HepG2 (cell line): ENCODE data around the gene MED28. TPM values are rescaled to one million over a fixed set of nuclear protein-coding genes. Genes with fewer than 3 reads are reported as not detected.

Experiments
- ELF1 ChIP-seq: sonication (generic); formaldehyde crosslinking; IDR thresholded peaks from 2 replicates; pipeline ENCODE4 v1.4.0; 2020; ENCODE audit warnings: missing genetic modification reagents
- GTF2F1 ChIP-seq: fragments of 150-350 bp; IDR thresholded peaks from 2 replicates; pipeline ENCODE4 v1.6.1; 2014; ENCODE audit warnings: low read length
- HES4 ChIP-seq: sonication (generic); formaldehyde crosslinking; IDR thresholded peaks from 2 replicates; pipeline ENCODE4 v1.9.0; 2021; ENCODE audit warnings: mild to moderate bottlenecking, missing genetic modification reagents, borderline replicate concordance
- KDM2A ChIP-seq: sonication (generic); formaldehyde crosslinking; IDR thresholded peaks from 2 replicates; pipeline ENCODE4 v1.4.0; 2020; ENCODE audit warnings: low read depth, missing genetic modification reagents, borderline replicate concordance
- NCOA2 ChIP-seq: sonication (generic); formaldehyde crosslinking; IDR thresholded peaks from 2 replicates; pipeline ENCODE4 v1.8.0; 2022; ENCODE audit warnings: inconsistent platforms
- SMC3 ChIP-seq: IDR thresholded peaks from 2 replicates; pipeline ENCODE4 v1.6.1; 2011; ENCODE audit warnings: low read length, improper control_type of control experiment
- SOX6 ChIP-seq, 2 experiments: fragments of 450-650 bp in 1 of 2; sonication (generic) in 1 of 2; formaldehyde crosslinking in 1 of 2; IDR thresholded peaks; 2 replicates each; pipeline versions ENCODE4 v1.4.0 to v1.6.1; 2017 to 2020; ENCODE audit warnings: antibody characterized with exemption in 1 of 2, mild to moderate bottlenecking in 1 of 2, missing genetic modification reagents in 1 of 2
- YY1 ChIP-seq: IDR thresholded peaks from 2 replicates; pipeline ENCODE4 v1.6.1; 2011; ENCODE audit warnings: low read length, low read depth, moderate library complexity, mild to moderate bottlenecking; ENCODE audit not compliant: insufficient read depth, insufficient replicate concordance
- ZBTB33 ChIP-seq: sonication (generic); formaldehyde crosslinking; IDR thresholded peaks from 2 replicates; pipeline ENCODE4 v1.4.0; 2020; ENCODE audit warnings: missing genetic modification reagents
- ZNF280B ChIP-seq: sonication (generic); formaldehyde crosslinking; IDR thresholded peaks from 2 replicates; pipeline ENCODE4 v1.5.0; 2020; ENCODE audit warnings: missing genetic modification reagents, mild to moderate bottlenecking, borderline replicate concordance
- ZNF34 ChIP-seq: sonication (generic); formaldehyde crosslinking; IDR thresholded peaks from 2 replicates; pipeline ENCODE4 v1.4.0; 2020; ENCODE audit warnings: mild to moderate bottlenecking, missing genetic modification reagents, borderline replicate concordance
- ZNF362 ChIP-seq: sonication (generic); formaldehyde crosslinking; IDR thresholded peaks from 2 replicates; pipeline ENCODE4 v1.4.0; 2020; ENCODE audit warnings: missing genetic modification reagents, mild to moderate bottlenecking, borderline replicate concordance
- ZNF549 ChIP-seq: sonication (generic); formaldehyde crosslinking; IDR thresholded peaks from 2 replicates; pipeline ENCODE4 v1.5.0; 2020; ENCODE audit warnings: missing genetic modification reagents
- ZNF562 ChIP-seq: sonication (generic); formaldehyde crosslinking; IDR thresholded peaks from 2 replicates; pipeline ENCODE4 v1.8.0; 2022; ENCODE audit warnings: missing genetic modification reagents, borderline replicate concordance
- ZNF883 ChIP-seq: sonication (generic); formaldehyde crosslinking; IDR thresholded peaks from 2 replicates; pipeline ENCODE4 v1.5.1; 2020; ENCODE audit warnings: mild to moderate bottlenecking, missing genetic modification reagents; ENCODE audit errors: not compliant biosample characterization
- polyA plus RNA-seq, 8 experiments: library from polyadenylated mRNA; depleted of rRNA in 3 of 8; stranded (reverse) in 7 of 8; unstranded in 1 of 8; fragments of >200 nt; fragmentation: Illumina TruSeq in 4 of 8; extraction: Trizol in 4 of 8; gene quantifications; 2 replicates each; pipeline versions ENCODE4 v1.2.1 to v1.2.3, GENCODE V29; 2011 to 2016; ENCODE audit warnings: low read depth in 4 of 8, missing spikeins in 1 of 8, mixed read lengths in 1 of 8; ENCODE audit not compliant: insufficient read depth in 1 of 8
- total RNA-seq, 5 experiments: library from RNA; depleted of rRNA; stranded (reverse); fragments of >200 nt; fragmentation: Illumina TruSeq; extraction: Trizol; gene quantifications; 2 replicates each; pipeline ENCODE4 v1.2.3, GENCODE V29; 2016; ENCODE audit warnings: low read depth in 1 of 5

Gene MED28
- total and polyA plus RNA-seq, 2 of the 13 experiments (the other 11 are each of a cell fraction or from before 2014, with no cell fraction given) = 41.3 to 65.7 TPM

- TF ChIP-seq ZBTB33 (CRISPR knock-in tag) (peak; percentile 27; the same call in 1 of the 2 replicates), HES4 (CRISPR knock-in tag) (no peak), ELF1 (CRISPR knock-in tag) (no peak), ZNF280B (CRISPR knock-in tag) (no peak), ZNF549 (no peak), ZNF883 (peak; percentile 62), NCOA2 (CRISPR knock-in tag) (no peak), SMC3 (peak; percentile 85), ZNF34 (CRISPR knock-in tag) (no peak), KDM2A (peak; percentile 78; the same call in 1 of the 2 replicates), YY1 (peak; percentile 52), ZNF562 (CRISPR knock-in tag) (no peak), GTF2F1 (no peak), ZNF362 (CRISPR knock-in tag) (peak; percentile 83), SOX6 (IDR thresholded peaks at IDR 0.05) (no peak), SOX6 (CRISPR knock-in tag; IDR thresholded peaks at IDR 0.05) (0 out of 2 replicates have a peak, but pooled peaks have one; percentile 25)
- TF ChIP-seq, all 625 proteins: peak for 27
These were observed 22.5 kb downstream of the MED28 start (continued) for GRCh38 chr4:17636696-17637622.
